HepG2 (cell line): ENCODE measurements around the gene AP2B1. TPM values are rescaled to one million over a fixed set of nuclear protein-coding genes. Genes with fewer than 3 reads are reported as not detected.

ENCODE experiments used
- ATAC-seq: fragments of 200-7000 bp; cut with Tn5 transposase; 3 replicates; pipeline ENCODE4 v1.9.1; 2020; ENCODE audit warnings: mild to moderate bottlenecking, moderate library complexity
- BruUV-seq: library from RNA; stranded (reverse); fragments of 400-500 nt; replicated peaks from 2 replicates; lab custom pipeline; 2021; lab: Mats Ljungman, UMichigan
- CTCF ChIA-PET: fragments of 300-600 bp; formaldehyde crosslinking; extraction: SDS; loops from one replicate; lab custom pipeline; 2021; ENCODE audit warnings: low total read pairs, inconsistent platforms, low intra/inter-chr PET ratio; lab: Yijun Ruan, JAX
- POLR2A ChIA-PET: fragments of 350-600 bp; sonication (Branson Sonifier 250); formaldehyde crosslinking; loops from one replicate; lab custom pipeline; 2020; ENCODE audit warnings: antibody characterized with exemption, inconsistent platforms; lab: Yijun Ruan, JAX
- DNase-seq: peaks from one replicate; pipeline ENCODE4 v3.0.0-alpha.2; 2015; ENCODE audit warnings: low spot score
- FAIRE-seq: peaks from 3 replicates; lab custom pipeline; 2011; peaks lifted over from hg19 to GRCh38; lab: Jason Lieb, UNC
- H2AFZ ChIP-seq: one replicate; pipeline ENCODE4 v1.6.1; 2011; ENCODE audit warnings: low read length, inconsistent platforms
- H3K27ac ChIP-seq: fragments of 300-600 bp; 3 replicates; pipeline ENCODE4 v1.8.0; 2011; ENCODE audit warnings: mixed run types, mild to moderate bottlenecking, mixed read lengths, low read length, inconsistent platforms; ENCODE audit not compliant: insufficient read depth; ENCODE audit errors: extremely low read length
- H3K27me3 ChIP-seq, 2 experiments: fragments of 200-600 bp in 1 of 2; 2 replicates in 1 of 2; 3 replicates in 1 of 2; pipeline versions ENCODE4 v1.6.0 to v1.8.0; 2011; ENCODE audit warnings: low read length in 2 of 2, mild to moderate bottlenecking in 2 of 2, moderate library complexity in 2 of 2, inconsistent platforms in 1 of 2; ENCODE audit not compliant: insufficient read depth in 2 of 2, control insufficient read depth in 1 of 2
- H3K36me3 ChIP-seq, 2 experiments: fragments of 200-600 bp in 1 of 2; replicated peaks in 1 of 2; 2 replicates in 1 of 2; 3 replicates in 1 of 2; pipeline versions ENCODE4 v1.5.1 to v1.8.0; 2011; ENCODE audit warnings: low read length in 2 of 2, inconsistent platforms in 1 of 2; ENCODE audit not compliant: insufficient read depth in 2 of 2, control insufficient read depth in 1 of 2
- H3K4me1 ChIP-seq: 2 replicates; pipeline ENCODE4 v1.5.1; 2012; ENCODE audit warnings: low read length, inconsistent platforms; ENCODE audit not compliant: insufficient read depth
- H3K4me2 ChIP-seq: 2 replicates; pipeline ENCODE4 v1.6.0; 2011; ENCODE audit warnings: low read depth, low read length, inconsistent platforms
- H3K4me3 ChIP-seq, 3 experiments: fragments of 200-600 bp in 1 of 3; sonication (generic), shearing (Covaris generic) in 1 of 3; replicated peaks in 1 of 3; 2 replicates each; pipeline ENCODE4 v1.5.1; 2011 to 2016; ENCODE audit warnings: low read length in 3 of 3, inconsistent platforms in 2 of 3, low read depth in 2 of 3, mild to moderate bottlenecking in 2 of 3, control low read depth in 1 of 3, mixed read lengths in 1 of 3; ENCODE audit not compliant: insufficient read depth in 1 of 3
- H3K79me2 ChIP-seq: one replicate; pipeline ENCODE4 v1.6.1; 2011; ENCODE audit warnings: low read length, inconsistent platforms; ENCODE audit not compliant: insufficient read depth
- H3K9ac ChIP-seq: 2 replicates; pipeline ENCODE4 v1.6.0; 2011; ENCODE audit warnings: mild to moderate bottlenecking, low read depth, low read length, inconsistent platforms; ENCODE audit not compliant: insufficient read depth
- H3K9me3 ChIP-seq: 2 replicates; pipeline ENCODE4 v1.5.1; 2012; ENCODE audit warnings: mild to moderate bottlenecking, low read length
- H4K20me1 ChIP-seq: 2 replicates; pipeline ENCODE4 v1.6.0; 2011; ENCODE audit warnings: inconsistent platforms, mild to moderate bottlenecking, low read length, moderate library complexity; ENCODE audit not compliant: insufficient read depth
- MTA1 ChIP-seq: sonication (generic); formaldehyde crosslinking; IDR thresholded peaks from 2 replicates; pipeline ENCODE4 v1.4.0; 2020; ENCODE audit warnings: missing genetic modification reagents, mild to moderate bottlenecking, borderline replicate concordance
- POLR2AphosphoS2 ChIP-seq: IDR thresholded peaks from 2 replicates; pipeline ENCODE4 v1.6.1; 2011; ENCODE audit warnings: low read depth, low read length, improper control_type of control experiment
- POLR2G ChIP-seq: fragments of 200-400 bp; formaldehyde crosslinking; IDR thresholded peaks from 2 replicates; pipeline ENCODE4 v1.6.1; 2018; ENCODE audit warnings: mild to moderate bottlenecking, low read depth, low read length, moderate library complexity
- XRCC5 ChIP-seq: fragments of 200-400 bp; formaldehyde crosslinking; optimal IDR thresholded peaks from 2 replicates; pipeline ENCODE3; 2017; ENCODE audit warnings: mild to moderate bottlenecking, low read length
- ZBTB7B ChIP-seq: sonication (generic); formaldehyde crosslinking; IDR thresholded peaks from 2 replicates; pipeline ENCODE4 v1.4.0; 2020; ENCODE audit warnings: missing genetic modification reagents
- ZNF10 ChIP-seq: sonication (generic); formaldehyde crosslinking; IDR thresholded peaks from 2 replicates; pipeline ENCODE4 v1.4.0; 2020; ENCODE audit warnings: mild to moderate bottlenecking, low read depth, missing genetic modification reagents, borderline replicate concordance
- ZNF20 ChIP-seq: sonication (generic); formaldehyde crosslinking; IDR thresholded peaks from 2 replicates; pipeline ENCODE4 v1.4.0; 2020; ENCODE audit warnings: mild to moderate bottlenecking, moderate library complexity, missing genetic modification reagents
- ZNF264 ChIP-seq: sonication (generic); formaldehyde crosslinking; IDR thresholded peaks from 2 replicates; pipeline ENCODE4 v1.4.0; 2020; ENCODE audit warnings: missing genetic modification reagents
- ZNF451 ChIP-seq: sonication (generic); formaldehyde crosslinking; IDR thresholded peaks from 2 replicates; pipeline ENCODE4 v1.5.0; 2020; ENCODE audit warnings: mild to moderate bottlenecking, missing genetic modification reagents
- ZNF510 ChIP-seq: sonication (generic); formaldehyde crosslinking; IDR thresholded peaks from 2 replicates; pipeline ENCODE4 v1.4.0; 2020; ENCODE audit warnings: low read depth, mild to moderate bottlenecking, missing genetic modification reagents
- ZNF569 ChIP-seq: sonication (generic); formaldehyde crosslinking; IDR thresholded peaks from 2 replicates; pipeline ENCODE4 v1.5.0; 2020; ENCODE audit warnings: mild to moderate bottlenecking, missing genetic modification reagents, moderate library complexity, borderline replicate concordance
- ZNF775 ChIP-seq: sonication (generic); formaldehyde crosslinking; IDR thresholded peaks from 2 replicates; pipeline ENCODE4 v1.4.0; 2020; ENCODE audit warnings: missing genetic modification reagents, mild to moderate bottlenecking, moderate library complexity, borderline replicate concordance
- ZSCAN12 ChIP-seq: sonication (generic); formaldehyde crosslinking; IDR thresholded peaks from 2 replicates; pipeline ENCODE4 v1.9.0; 2021; ENCODE audit warnings: mild to moderate bottlenecking, missing genetic modification reagents
- ZSCAN29 ChIP-seq: sonication (generic); formaldehyde crosslinking; conservative IDR thresholded peaks from 2 replicates; pipeline ENCODE4 v1.4.0; 2020; ENCODE audit warnings: mild to moderate bottlenecking, missing genetic modification reagents
- WGBS: methylation state at CpG from one replicate; pipeline ENCODE4 v1.1.6; 2017; ENCODE audit warnings: low lambda C conversion rate; 5-methylcytosine and 5-hydroxymethylcytosine counted together
- in situ Hi-C: cut with HindIII; loops from 2 replicates; pipeline ENCODE4 v1.10.0; 2017; ENCODE audit warnings: low pct_unique_long_range_greater_than_20kb; ENCODE audit not compliant: extremely low pct_ligation_motif_present
- intact Hi-C: fragments of 100-400 bp; cut with micrococcal nuclease; formaldehyde crosslinking; loops from one replicate; pipeline ENCODE4 v1.10.0; 2022; ENCODE audit not compliant: unreplicated experiment
- polyA plus RNA-seq, 8 experiments: library from polyadenylated mRNA; depleted of rRNA in 3 of 8; stranded (reverse) in 7 of 8; unstranded in 1 of 8; fragments of >200 nt; fragmentation: Illumina TruSeq in 4 of 8; extraction: Trizol in 4 of 8; gene quantifications; 2 replicates each; pipeline versions ENCODE4 v1.2.1 to v1.2.3, GENCODE V29; 2011 to 2016; ENCODE audit warnings: low read depth in 4 of 8, missing spikeins in 1 of 8, mixed read lengths in 1 of 8; ENCODE audit not compliant: insufficient read depth in 1 of 8
- total RNA-seq, 5 experiments: library from RNA; depleted of rRNA; stranded (reverse); fragments of >200 nt; fragmentation: Illumina TruSeq; extraction: Trizol; gene quantifications; 2 replicates each; pipeline ENCODE4 v1.2.3, GENCODE V29; 2016; ENCODE audit warnings: low read depth in 1 of 5
- TF ChIP-seq, protein P1 (sequence below): sonication (generic); formaldehyde crosslinking; IDR thresholded peaks from 2 replicates; pipeline ENCODE4 v1.9.0; 2022; ENCODE audit warnings: low read depth, missing genetic modification reagents
- TF ChIP-seq, protein P2 (sequence below): sonication (generic); formaldehyde crosslinking; IDR thresholded peaks from 2 replicates; pipeline ENCODE4 v1.5.1; 2020; ENCODE audit warnings: missing genetic modification reagents, mild to moderate bottlenecking, borderline replicate concordance
- TF ChIP-seq, protein P3 (sequence below): sonication (generic); formaldehyde crosslinking; conservative IDR thresholded peaks from 2 replicates; pipeline ENCODE4 v1.8.0; 2022; ENCODE audit warnings: missing genetic modification reagents

The AP2B1 gene
- total and polyA plus RNA-seq, 2 of the 13 experiments (the other 11 are each of a cell fraction or from before 2014, with no cell fraction given): 23.8 to 71.3 TPM

DNA sequence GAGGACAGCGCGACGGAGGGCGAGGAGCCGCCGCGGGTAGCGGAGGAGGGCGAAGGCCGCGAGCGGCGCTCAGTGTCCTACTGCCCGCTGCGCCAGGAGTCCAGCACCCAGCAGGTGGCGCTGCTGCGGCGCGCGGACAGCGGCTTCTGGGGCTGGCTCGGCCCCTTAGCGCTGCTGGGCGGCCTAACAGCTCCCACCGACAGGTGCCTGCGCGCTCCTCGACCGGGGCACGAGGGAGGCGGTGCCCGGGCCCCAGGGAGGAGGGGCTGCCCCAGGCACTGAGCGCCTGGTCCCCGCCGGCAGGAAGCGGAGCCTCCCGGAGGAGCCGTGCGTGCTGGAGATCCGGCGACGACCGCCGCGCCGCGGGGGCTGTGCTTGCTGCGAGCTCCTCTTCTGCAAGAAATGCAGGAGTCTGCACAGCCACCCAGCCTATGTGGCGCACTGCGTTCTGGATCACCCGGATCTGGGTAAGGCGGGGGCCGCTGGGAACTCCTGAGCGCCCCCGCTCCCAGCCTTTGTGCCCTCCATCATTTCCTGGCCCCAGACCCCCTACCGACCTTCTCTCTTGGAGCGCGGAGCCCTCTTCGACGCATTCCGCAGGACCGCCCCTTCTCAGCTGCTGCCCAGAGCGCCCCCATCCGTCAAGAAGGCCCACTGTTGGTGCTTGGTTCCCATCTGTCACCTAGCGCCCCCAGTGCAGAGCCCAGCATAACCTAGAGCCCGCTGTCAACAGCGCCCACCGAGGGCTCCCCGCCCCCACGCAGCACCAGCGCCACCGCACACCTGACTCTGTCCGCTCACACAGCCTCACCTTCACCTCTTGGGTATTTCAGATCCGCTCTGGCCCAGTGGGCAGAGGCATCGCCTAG lies 177.2 kb downstream of the AP2B1 start:
- DNase-seq (peak; percentile 78), ATAC-seq (peak; percentile 93), FAIRE-seq (no peak)
- Histone ChIP-seq H3K4me1 (peaks cover 28% of the 10 kb centered on the region), H3K36me3 (no peaks in the 10 kb centered on the region), H2AFZ (no peak overlapping the region), H3K4me3 (peak overlapping the region; percentile 26 to 76 (median 52); a peak in 5 of 6 replicates), H3K79me2 (no peaks in the 10 kb centered on the region), H3K9ac (peak overlapping the region; percentile 34; the same call in 1 of the 2 replicates), H4K20me1 (no peaks in the 10 kb centered on the region), H3K27me3 (peaks cover 3 to 33% of the 10 kb centered on the region in 2 experiments; a peak in 3 of 5 replicates), H3K4me2 (peak overlapping the region; percentile 86), H3K27ac (no peak overlapping the region), H3K9me3 (no peaks in the 10 kb centered on the region)
- no TSS peak for BruUV-seq
- in situ Hi-C loops: loop anchor here (5.0 kb wide), 1 partner anchor 43 kb away; the partner anchor contains the start of gene TAF15
- ChIA-PET CTCF (interaction anchor here (1.0 to 3.0 kb wide), 4 partner anchors 17 to 152 kb away, joined by 3 to 50 read pairs (median 16); partner anchors contain the start of gene TAF15), POLR2A (interaction anchor here (0.8 to 4.5 kb wide), 4 partner anchors 11 to 186 kb away, joined by 4 to 60 read pairs (median 5); partner anchors contain the start of genes GAS2L2, PEX12, RASL10B and TAF15)
- intact Hi-C loops: loop anchor here (1.0 kb wide), 2 partner anchors 40 to 45 kb away; partner anchors contain the start of gene TAF15
- WGBS: 6% methylated on average over 25 of the region's 75 CpGs
- no peak for TF ChIP-seq ZSCAN29 (CRISPR knock-in tag)
- no peak for TF ChIP-seq POLR2AphosphoS2
- peak; percentile 61 for TF ChIP-seq ZBTB7B (CRISPR knock-in tag)
- no peak for TF ChIP-seq ZNF10 (CRISPR knock-in tag)
- TF ChIP-seq POLR2G: no peak
- TF ChIP-seq ZNF451 (CRISPR knock-in tag): peak; percentile 94
- no peak for TF ChIP-seq ZNF20 (CRISPR knock-in tag)
- TF ChIP-seq ZNF775 (CRISPR knock-in tag): no peak
- no peak for TF ChIP-seq ZNF569
- TF ChIP-seq, protein P1, sequence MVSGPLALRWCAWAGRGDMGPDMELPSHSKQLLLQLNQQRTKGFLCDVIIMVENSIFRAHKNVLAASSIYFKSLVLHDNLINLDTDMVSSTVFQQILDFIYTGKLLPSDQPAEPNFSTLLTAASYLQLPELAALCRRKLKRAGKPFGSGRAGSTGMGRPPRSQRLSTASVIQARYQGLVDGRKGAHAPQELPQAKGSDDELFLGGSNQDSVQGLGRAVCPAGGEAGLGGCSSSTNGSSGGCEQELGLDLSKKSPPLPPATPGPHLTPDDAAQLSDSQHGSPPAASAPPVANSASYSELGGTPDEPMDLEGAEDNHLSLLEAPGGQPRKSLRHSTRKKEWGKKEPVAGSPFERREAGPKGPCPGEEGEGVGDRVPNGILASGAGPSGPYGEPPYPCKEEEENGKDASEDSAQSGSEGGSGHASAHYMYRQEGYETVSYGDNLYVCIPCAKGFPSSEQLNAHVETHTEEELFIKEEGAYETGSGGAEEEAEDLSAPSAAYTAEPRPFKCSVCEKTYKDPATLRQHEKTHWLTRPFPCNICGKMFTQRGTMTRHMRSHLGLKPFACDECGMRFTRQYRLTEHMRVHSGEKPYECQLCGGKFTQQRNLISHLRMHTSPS (CRISPR knock-in tag): peak; percentile 84
- TF ChIP-seq, protein P2, sequence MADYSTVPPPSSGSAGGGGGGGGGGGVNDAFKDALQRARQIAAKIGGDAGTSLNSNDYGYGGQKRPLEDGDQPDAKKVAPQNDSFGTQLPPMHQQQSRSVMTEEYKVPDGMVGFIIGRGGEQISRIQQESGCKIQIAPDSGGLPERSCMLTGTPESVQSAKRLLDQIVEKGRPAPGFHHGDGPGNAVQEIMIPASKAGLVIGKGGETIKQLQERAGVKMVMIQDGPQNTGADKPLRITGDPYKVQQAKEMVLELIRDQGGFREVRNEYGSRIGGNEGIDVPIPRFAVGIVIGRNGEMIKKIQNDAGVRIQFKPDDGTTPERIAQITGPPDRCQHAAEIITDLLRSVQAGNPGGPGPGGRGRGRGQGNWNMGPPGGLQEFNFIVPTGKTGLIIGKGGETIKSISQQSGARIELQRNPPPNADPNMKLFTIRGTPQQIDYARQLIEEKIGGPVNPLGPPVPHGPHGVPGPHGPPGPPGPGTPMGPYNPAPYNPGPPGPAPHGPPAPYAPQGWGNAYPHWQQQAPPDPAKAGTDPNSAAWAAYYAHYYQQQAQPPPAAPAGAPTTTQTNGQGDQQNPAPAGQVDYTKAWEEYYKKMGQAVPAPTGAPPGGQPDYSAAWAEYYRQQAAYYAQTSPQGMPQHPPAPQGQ: no peak
- peak; percentile 82; the same call in 1 of the 2 replicates for TF ChIP-seq MTA1 (CRISPR knock-in tag)
- TF ChIP-seq ZNF264 (CRISPR knock-in tag): no peak; the same call in 1 of the 2 replicates
- TF ChIP-seq XRCC5: peak; percentile 74
- TF ChIP-seq ZNF510 (CRISPR knock-in tag): 0 out of 2 replicates have a peak, but pooled peaks have one; percentile 68
- TF ChIP-seq, protein P3, sequence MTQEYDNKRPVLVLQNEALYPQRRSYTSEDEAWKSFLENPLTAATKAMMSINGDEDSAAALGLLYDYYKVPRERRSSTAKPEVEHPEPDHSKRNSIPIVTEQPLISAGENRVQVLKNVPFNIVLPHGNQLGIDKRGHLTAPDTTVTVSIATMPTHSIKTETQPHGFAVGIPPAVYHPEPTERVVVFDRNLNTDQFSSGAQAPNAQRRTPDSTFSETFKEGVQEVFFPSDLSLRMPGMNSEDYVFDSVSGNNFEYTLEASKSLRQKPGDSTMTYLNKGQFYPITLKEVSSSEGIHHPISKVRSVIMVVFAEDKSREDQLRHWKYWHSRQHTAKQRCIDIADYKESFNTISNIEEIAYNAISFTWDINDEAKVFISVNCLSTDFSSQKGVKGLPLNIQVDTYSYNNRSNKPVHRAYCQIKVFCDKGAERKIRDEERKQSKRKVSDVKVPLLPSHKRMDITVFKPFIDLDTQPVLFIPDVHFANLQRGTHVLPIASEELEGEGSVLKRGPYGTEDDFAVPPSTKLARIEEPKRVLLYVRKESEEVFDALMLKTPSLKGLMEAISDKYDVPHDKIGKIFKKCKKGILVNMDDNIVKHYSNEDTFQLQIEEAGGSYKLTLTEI: no peak
- TF ChIP-seq ZSCAN12 (CRISPR knock-in tag): no peak
